ENCODE measurements around the gene HDAC11. TPM values are rescaled to one million over a fixed set of nuclear protein-coding genes. Genes with fewer than 3 reads are reported as not detected.
"Not testable (repeated sequence)": the region's sequence is repeated elsewhere in the genome, so short reads cannot be mapped to it uniquely, and the experiment has no call there.

The HDAC11 gene
- total RNA-seq, 2 donors from 2014 or later: 6.2 to 8.0 TPM

DNA sequence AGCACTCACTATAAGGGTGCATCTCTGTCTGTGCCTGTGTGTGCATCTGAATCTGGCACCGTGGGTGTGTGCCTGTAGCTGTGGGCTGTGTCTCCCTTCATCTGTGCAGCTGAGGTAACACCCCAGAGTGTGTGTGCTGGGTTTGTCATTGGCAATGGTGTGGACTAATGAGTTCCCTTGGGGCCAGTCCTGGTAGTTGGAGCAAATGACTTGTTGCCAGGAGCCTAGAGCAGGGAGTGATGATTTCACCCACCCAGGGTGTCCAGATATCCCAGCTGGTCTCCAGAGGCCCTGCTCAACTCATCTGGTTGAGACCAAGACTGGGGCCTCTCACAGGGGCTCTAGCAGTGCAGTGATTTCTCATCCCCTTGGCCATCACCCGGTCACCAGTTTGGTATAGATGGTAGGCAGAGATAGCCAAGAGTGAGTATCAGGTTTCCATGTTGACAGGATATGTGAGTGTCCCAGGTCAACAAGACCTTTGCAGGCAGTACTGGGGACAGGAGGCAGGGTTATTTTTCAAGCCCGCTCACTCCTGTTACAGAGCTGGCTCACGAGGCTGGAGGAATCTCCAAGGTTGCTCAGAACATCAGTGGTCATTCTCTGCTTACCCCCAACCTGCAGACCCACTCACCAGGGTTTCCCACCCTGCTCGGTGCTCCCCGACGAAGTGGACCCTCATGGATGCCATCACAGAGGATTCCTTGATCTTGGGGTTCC is 4.1 kb upstream of the HDAC11 start:
- Mint-ChIP-seq H3K27me3 (ENCODE audit: low read depth) (no peaks in the 10 kb centered on the region), H3K9me3 (no peaks in the 10 kb centered on the region), H3K36me3 (ENCODE audit: insufficient read depth in 2 of 2) (no peaks in the 10 kb centered on the region), H3K4me1 (ENCODE audit: low read depth) (peaks cover 9% of the 10 kb centered on the region), H3K27ac (no peak overlapping the region), H3K4me3 (no peak overlapping the region)
- DNase-seq (no peak), ATAC-seq (replicated peaks in 1 of 2) (no peak)

DNA sequence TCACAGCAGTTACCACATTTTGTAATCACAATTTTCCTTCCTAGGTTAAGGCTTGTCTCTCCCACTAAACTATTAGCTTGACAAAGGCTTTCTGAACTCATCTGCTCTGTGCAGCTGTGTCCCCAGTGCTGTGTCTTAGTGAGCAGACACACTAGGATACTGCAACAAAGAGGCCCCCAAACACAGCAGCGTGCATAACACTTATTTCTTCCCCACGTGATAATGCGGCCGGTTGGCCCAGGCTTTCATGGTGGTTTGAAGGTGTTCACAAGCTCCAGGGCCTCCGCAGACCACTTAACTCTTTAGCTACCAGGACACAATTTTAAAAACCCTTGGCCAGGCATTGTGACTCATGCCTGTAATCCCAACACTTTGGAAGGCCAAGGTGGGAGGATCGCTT is 2.2 kb upstream of the HDAC11 start:
- DNase-seq: no peak
- no peaks in the 10 kb centered on the region for H3K9me3 Mint-ChIP-seq
- H3K27ac Mint-ChIP-seq: no peak overlapping the region
- no peaks in the 10 kb centered on the region for H3K36me3 Mint-ChIP-seq (ENCODE audit: insufficient read depth in 2 of 2)
- H3K27me3 Mint-ChIP-seq (ENCODE audit: low read depth): peaks cover 6% of the 10 kb centered on the region
- H3K4me1 Mint-ChIP-seq (ENCODE audit: low read depth): peaks cover 13% of the 10 kb centered on the region
- H3K4me3 Mint-ChIP-seq: no peak overlapping the region
- ATAC-seq (replicated peaks in 1 of 2): no peak

DNA sequence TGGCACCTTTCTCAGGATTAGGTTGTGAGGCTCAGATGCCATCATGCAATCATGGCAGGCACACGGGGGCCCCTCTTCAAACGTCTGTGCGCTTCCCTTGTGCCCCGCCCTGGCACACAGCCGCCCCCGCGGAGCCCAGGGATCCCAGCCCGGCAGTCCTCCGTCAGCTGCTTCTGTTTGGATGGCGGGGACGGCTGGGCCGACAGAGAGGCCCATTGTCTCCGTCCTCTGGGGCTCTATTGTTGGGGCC is 849 bp upstream of the HDAC11 start:
- H3K4me3 Mint-ChIP-seq: peak overlapping the region; percentile 95

DNA sequence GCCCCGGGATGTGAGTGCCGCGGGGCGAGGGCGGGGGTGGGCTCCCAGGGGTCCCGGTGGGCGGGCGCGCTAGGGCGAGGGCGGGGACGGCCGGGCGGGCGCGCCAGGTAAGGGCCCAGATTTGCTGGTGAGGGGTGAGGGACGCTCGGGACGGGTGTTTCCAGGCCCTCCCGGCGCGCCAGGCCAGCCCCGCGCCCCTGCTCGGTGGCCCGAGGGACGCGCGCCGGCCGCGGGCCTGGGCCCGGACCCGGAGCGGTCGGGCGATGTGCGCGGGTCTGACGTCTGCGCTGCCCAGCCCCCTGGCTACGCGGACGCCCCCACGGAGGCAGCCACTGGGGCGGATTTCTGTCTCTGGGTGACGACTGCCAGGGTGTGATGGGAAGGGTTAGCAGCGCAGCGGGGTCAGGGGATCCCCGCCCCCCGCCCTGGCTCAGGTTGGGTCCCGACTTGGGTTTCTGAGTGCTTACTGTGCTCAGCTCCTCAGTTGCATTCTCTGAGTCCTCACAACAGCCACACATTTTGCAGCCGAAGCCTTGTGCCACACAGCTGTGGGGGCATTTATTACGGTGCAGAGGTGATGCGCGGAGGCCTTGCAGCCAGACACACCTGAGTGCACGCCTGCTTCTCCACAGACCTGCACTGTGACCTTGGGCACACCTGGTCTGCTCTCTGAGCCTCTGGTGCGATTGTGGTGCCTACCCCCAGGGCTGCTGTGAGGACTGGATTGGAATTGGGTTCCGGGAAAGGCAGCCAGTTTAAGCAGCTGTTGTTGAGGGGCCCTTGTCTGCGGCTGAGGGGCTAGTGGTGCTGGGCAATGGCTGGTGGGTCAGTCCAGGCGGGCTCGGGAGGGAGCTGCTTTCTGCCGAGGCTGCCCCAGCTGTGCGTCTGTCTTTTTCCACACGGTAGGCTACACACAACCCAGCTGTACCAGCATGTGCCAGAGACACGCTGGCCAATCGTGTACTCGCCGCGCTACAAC is 523 bp downstream of the HDAC11 start:
- DNase-seq (no peak), ATAC-seq (replicated peaks in 1 of 2) (no peak)
- Mint-ChIP-seq H3K36me3 (ENCODE audit: insufficient read depth in 2 of 2) (no peaks in the 10 kb centered on the region), H3K27me3 (ENCODE audit: low read depth) (peaks cover 6% of the 10 kb centered on the region), H3K9me3 (no peaks in the 10 kb centered on the region), H3K27ac (no peak overlapping the region), H3K4me3 (peak overlapping the region; percentile 84), H3K4me1 (ENCODE audit: low read depth) (peaks cover 23% of the 10 kb centered on the region)

More for the DNA sequence above, 849 bp upstream of the HDAC11 start:
- peaks cover 6% of the 10 kb centered on the region for H3K27me3 Mint-ChIP-seq (ENCODE audit: low read depth)
- DNase-seq (peak; percentile 56 to 59), ATAC-seq (replicated peaks in 1 of 2) (peak; percentile 11 to 14)
- peaks cover 13% of the 10 kb centered on the region for H3K4me1 Mint-ChIP-seq (ENCODE audit: low read depth)
- no peaks in the 10 kb centered on the region for H3K9me3 Mint-ChIP-seq
- H3K27ac Mint-ChIP-seq: no peak overlapping the region
- no peaks in the 10 kb centered on the region for H3K36me3 Mint-ChIP-seq (ENCODE audit: insufficient read depth in 2 of 2)

DNA sequence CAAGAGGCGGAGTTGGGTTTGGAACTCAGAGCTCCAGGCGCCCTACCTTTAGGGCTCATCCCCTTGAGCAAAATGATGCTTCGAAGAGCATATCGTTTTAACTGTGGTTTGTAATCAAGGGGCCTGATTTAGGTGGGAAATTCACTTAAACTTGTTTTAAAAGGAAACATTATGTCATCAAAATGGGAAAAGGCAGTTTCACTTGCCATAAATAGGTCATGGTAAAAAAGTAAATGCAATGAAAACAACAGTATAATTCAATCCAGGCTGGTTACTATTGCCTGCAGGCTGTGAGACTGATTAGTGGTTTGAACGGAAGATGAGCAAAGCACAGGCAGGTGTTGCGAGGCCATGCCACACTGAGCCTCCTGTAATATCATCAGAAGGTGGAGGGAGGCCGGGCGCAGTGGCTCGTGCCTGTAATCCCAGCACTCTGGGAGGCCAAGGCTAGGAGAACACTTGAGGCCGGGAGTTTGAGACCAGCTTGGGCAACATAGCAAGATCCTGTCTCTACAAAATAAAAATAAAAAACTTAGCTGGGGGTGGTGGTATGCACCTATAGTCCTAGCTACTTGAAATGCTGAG is 2.1 kb downstream of the HDAC11 start:
- Mint-ChIP-seq H3K27ac (no peak overlapping the region), H3K27me3 (ENCODE audit: low read depth) (peaks cover 6% of the 10 kb centered on the region), H3K4me3 (no peak overlapping the region), H3K36me3 (ENCODE audit: insufficient read depth in 2 of 2) (no peaks in the 10 kb centered on the region), H3K9me3 (no peaks in the 10 kb centered on the region), H3K4me1 (ENCODE audit: low read depth) (peaks cover 23% of the 10 kb centered on the region)
- no peak for DNase-seq
- no peak for ATAC-seq (replicated peaks in 1 of 2)

DNA sequence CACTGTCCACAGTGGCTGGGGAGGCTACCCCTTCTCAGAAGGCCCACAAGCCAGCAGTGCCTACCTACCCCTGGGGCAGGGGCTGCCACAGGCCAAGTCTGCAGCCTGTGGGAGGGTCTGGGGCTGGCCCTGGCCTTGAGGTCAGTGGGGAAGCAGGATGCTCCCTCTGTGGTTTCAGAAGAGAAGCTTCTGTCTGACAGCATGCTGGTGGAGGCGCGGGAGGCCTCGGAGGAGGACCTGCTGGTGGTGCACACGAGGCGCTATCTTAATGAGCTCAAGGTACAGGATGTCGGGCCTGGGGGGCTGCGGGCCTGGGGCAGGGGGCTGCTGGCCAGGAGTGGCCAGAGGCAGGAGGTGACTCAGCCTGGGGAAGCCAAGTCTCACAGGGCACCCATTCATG is 3.2 kb downstream of the HDAC11 start:
- DNase-seq (no peak), ATAC-seq (replicated peaks in 1 of 2) (no peak)
- Mint-ChIP-seq H3K4me1 (ENCODE audit: low read depth) (peaks cover 23% of the 10 kb centered on the region), H3K36me3 (ENCODE audit: insufficient read depth in 2 of 2) (no peaks in the 10 kb centered on the region), H3K4me3 (no peak overlapping the region), H3K27ac (no peak overlapping the region), H3K9me3 (no peaks in the 10 kb centered on the region), H3K27me3 (ENCODE audit: low read depth) (peaks cover 6% of the 10 kb centered on the region)

DNA sequence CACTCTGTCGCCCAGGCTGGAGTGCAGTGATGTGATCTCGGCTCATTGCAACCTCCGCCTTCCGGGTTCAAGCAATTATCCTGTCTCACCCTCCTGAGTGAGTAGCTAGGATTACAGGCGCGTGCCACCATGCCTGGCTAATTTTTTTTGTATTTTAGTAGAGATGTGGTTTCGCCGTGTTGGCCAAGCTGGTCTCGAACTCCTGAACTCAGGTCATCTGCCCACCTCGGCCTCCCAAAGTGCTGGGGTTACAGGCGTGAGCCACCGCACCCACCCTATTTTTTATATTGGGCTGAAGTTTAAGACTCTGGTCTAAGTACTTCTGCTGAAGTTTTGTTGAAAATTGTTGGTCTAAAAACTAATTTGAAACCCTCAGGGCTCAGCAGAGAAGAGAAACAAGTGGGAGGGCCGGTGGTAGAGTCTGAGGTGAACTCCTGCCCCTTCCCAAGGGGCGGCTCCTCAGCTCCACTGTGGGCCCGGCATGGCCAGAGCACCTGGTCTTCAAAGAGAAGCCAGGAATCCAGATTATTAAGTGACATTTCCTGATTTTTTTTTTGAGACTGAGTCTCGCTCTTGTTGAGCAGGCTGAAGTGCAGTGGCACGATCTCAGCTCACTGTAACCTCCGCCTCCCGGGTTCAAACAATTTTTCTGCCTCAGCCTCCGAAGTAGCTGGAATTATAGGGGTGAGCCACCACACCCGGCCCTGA is 4.0 kb downstream of the HDAC11 start:
- Mint-ChIP-seq H3K36me3 (ENCODE audit: insufficient read depth in 2 of 2) (no peaks in the 10 kb centered on the region), H3K27me3 (ENCODE audit: low read depth) (peaks cover 6% of the 10 kb centered on the region), H3K4me3 (no peak overlapping the region), H3K4me1 (ENCODE audit: low read depth) (peaks cover 18% of the 10 kb centered on the region), H3K9me3 (no peaks in the 10 kb centered on the region), H3K27ac (no peak overlapping the region)
- ATAC-seq (replicated peaks in 1 of 2) (no peak), DNase-seq (no peak)

DNA sequence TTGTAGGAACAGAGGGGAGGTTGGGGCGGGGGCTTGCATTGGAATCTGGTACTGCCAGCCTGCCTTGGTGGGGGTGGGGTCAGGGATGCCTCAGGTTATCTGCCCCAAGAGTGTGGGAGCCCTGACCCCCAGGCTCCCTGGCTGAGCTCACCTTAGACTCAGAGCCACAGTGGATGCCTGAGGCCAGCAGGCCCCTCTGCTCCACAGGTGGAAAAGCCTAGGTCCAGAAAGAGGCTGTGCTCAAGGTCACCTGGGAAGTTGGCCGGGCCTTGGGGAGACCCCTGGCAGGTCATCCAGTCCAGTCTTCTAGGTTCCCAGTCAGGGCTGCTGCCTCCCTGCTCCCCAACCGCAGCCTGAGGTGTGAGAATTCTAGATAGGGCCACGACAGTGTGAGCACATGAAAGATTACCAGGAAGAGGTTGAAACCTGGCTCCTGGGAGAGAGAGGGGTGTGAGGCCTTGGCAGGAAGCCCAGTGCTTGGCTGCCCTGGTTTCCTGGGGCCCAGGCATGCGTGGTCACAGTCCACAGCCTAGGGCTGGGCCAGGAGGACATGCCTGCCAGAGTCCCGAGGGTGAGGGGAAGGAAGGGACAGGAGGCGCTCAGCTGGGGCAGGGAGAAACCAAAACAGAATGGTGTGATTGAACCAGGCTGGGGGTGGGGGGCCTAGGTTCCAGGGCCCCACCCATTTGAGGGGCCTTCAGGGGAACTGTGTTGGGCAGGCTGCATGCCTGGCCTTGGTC is 4.9 kb downstream of the HDAC11 start:
- Mint-ChIP-seq H3K9me3 (no peaks in the 10 kb centered on the region), H3K4me1 (ENCODE audit: low read depth) (peaks cover 14% of the 10 kb centered on the region), H3K36me3 (ENCODE audit: insufficient read depth in 2 of 2) (no peaks in the 10 kb centered on the region), H3K27me3 (ENCODE audit: low read depth) (peaks cover 6% of the 10 kb centered on the region), H3K4me3 (no peak overlapping the region), H3K27ac (peak overlapping the region; percentile 48)
- ATAC-seq (replicated peaks in 1 of 2) (no peak), DNase-seq (no peak)

DNA sequence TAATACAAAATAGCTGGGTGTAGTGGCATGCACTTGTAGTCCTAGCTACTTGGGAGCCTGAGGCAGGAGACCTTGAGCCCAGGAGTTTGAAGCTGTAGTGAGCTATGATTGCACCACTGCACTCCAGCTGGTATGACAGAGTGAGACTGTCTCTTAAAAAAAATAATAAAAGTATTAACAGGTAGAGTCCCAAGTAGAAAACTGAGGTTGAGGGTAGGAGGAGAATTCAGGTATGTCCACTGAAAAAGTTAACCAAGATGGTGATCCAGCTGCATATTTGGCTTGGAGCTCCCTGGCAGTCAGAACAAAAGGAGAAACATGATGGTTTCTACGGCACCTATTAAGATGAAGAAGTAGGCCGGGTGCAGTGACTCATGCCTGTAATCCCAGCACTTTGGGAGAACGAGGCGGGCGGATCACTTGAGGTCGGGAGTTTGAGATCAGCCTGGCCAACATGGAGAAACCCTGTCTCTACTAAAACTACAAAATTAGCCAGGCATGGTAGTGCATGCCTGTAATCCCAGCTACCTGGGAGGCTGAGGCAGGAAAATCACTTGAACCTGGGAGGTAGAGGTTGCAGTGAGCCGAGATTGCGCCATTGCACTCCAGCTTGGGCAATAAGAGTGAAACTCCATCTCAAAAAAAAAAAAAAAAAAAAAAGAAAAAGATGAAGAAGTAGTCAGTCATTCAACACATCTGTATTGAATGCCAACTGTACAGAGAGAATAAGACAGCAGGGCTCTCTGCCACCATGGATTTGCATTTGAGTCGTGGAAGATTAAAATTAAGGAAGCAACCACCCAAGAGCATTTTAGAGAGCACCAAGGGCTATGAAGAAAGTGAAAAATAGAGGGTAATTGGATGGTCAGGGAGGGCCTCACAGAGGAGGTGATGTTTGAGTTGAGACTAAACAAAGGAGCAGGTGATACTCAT is 5.8 kb downstream of the HDAC11 start:
- H3K36me3 Mint-ChIP-seq (ENCODE audit: insufficient read depth in 2 of 2); H3K4me3 Mint-ChIP-seq; ATAC-seq (replicated peaks in 1 of 2); H3K27me3 Mint-ChIP-seq (ENCODE audit: low read depth); DNase-seq; H3K9me3 Mint-ChIP-seq; H3K27ac Mint-ChIP-seq: not testable (repeated sequence)
- peaks cover 14% of the 10 kb centered on the region for H3K4me1 Mint-ChIP-seq (ENCODE audit: low read depth)

DNA sequence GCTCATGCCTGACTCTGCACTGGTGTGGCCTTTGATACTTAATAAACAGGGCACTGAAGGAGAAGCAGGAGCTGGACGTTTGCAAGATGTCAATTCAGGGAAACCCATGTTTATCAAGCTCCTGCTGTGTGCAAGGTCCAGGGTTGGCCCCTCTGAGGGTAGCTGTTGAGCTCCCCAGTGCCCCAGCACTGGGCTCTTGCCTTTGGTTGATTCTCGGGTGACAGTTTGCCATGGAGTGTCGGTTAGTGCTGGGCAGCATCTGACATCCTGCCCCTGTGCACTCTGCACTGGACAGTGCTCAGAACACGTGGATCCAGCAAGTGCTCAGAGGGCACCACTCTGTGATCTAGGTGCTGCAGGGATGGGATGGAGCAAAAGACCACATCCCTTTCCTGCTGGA is 7.3 kb downstream of the HDAC11 start:
- Mint-ChIP-seq H3K27me3 (ENCODE audit: low read depth) (no peaks in the 10 kb centered on the region), H3K36me3 (ENCODE audit: insufficient read depth in 2 of 2) (no peaks in the 10 kb centered on the region), H3K4me3 (no peak overlapping the region), H3K9me3 (no peaks in the 10 kb centered on the region), H3K4me1 (ENCODE audit: low read depth) (peaks cover 10% of the 10 kb centered on the region), H3K27ac (no peak overlapping the region)
- DNase-seq: no peak
- ATAC-seq (replicated peaks in 1 of 2): peak in 1 of 2 donors; percentile 13

DNA sequence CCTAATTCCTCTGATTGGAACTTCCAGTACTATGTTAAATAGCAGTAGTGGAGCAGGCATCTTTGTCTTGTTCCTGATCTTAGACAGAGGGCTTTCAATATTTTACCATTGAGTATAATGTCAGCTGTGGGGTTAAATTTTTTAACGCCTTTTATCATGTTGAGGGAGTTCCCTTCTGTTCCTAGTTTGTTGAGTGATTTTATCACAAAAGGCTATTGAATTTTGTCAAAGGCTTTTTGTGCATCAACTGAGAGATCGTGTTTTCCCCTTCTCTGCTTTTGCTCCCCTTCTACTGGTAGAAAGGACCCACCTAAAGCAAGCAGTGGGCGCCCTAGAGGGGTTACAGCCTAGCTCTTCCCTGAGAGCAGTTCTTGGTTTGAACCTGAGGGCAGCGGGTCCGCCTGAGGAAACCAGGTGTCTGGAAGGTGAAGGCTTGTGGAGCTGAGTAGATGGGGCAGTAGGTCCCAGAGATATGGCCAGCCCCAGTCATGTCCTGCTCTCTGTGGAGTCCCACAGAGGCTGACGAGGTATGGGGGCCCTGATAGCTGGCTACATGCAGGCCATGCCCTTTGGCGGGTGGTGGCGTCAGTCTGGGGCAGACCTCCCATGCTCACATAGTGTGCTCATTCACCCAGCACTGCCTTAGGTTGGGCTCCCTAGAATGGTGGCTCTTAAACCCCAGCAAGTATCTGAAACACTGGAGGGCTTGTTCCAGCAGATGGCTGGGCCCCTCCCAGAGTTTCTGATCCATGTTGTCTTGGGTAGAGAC is 11.3 kb downstream of the HDAC11 start:
- H3K36me3 Mint-ChIP-seq (ENCODE audit: insufficient read depth in 2 of 2): no peaks in the 10 kb centered on the region
- H3K9me3 Mint-ChIP-seq: no peaks in the 10 kb centered on the region
- H3K4me3 Mint-ChIP-seq: no peak overlapping the region
- H3K4me1 Mint-ChIP-seq (ENCODE audit: low read depth): no peaks in the 10 kb centered on the region
- ATAC-seq (replicated peaks in 1 of 2) (no peak), DNase-seq (no peak)
- no peak overlapping the region for H3K27ac Mint-ChIP-seq
- no peaks in the 10 kb centered on the region for H3K27me3 Mint-ChIP-seq (ENCODE audit: low read depth)
